SK-N-SH treated with all-trans-retinoic acid at 6 μM for 48 hours (cell line): ENCODE results near the gene GATA6.

ENCODE experiments used
- GLIS3 ChIP-seq: fragments of 250-450 bp; sonication (Bioruptor Pico); IDR thresholded peaks from 2 replicates; pipeline ENCODE4 v1.5.0; 2020; ENCODE audit warnings: mild to moderate bottlenecking, moderate library complexity
- TCF4 ChIP-seq: fragments of 250-450 bp; sonication (Bioruptor Pico); IDR thresholded peaks from 2 replicates; pipeline ENCODE4 v1.8.0; 2021; ENCODE audit warnings: mild to moderate bottlenecking, moderate library complexity, borderline replicate concordance
- TOX ChIP-seq: fragments of 250-450 bp; sonication (Bioruptor Pico); IDR thresholded peaks from 2 replicates; pipeline ENCODE4 v1.8.0; 2021; ENCODE audit warnings: mild to moderate bottlenecking, moderate library complexity, borderline replicate concordance
- ZFP3 ChIP-seq: fragments of 250-450 bp; sonication (Bioruptor Pico); IDR thresholded peaks from 2 replicates; pipeline ENCODE4 v1.5.0; 2020; ENCODE audit warnings: mild to moderate bottlenecking, moderate library complexity
- ZNF565 ChIP-seq: fragments of 450-650 bp; formaldehyde crosslinking; conservative IDR thresholded peaks from 2 replicates; pipeline ENCODE4 v1.5.0; 2020; ENCODE audit warnings: low read depth, mild to moderate bottlenecking, moderate library complexity

DNA sequence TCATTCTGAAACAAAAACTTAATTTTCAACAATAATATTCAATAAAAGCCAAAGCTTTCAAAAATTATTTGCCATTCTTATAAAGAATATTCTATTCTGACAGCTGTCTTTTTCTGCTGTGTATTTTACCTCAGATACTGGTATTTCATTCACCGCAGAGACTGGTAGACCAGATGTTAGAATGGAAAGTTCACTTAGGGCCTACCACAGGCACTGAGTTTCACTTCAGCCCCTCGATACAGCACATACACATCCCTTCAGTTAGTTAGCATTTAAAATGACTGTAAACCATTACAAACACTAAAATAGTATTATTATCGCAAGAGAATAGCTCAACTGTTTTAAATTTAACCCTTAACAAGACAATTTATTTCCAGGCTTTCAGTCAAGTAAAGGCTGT, 24.2 kb upstream of the GATA6 start:
- TF ChIP-seq TOX (CRISPR knock-in tag) (no peak), TCF4 (CRISPR knock-in tag) (no peak), ZFP3 (no peak), ZNF565 (no peak), GLIS3 (no peak)
